CD4-positive, alpha-beta T cell (primary cell): ENCODE results near the gene RAD51B. TPM values are rescaled to one million over a fixed set of nuclear protein-coding genes. Genes with fewer than 3 reads are reported as not detected.

ENCODE experiments used
- ATAC-seq: fragments of 200-7000 bp; cut with Tn5 transposase; one replicate; pipeline ENCODE4 v1.10.0; 2022; ENCODE audit warnings: mild to moderate bottlenecking; ENCODE audit not compliant: poor library complexity
- CTCF ChIA-PET: fragments of 350-600 bp; sonication (Branson Sonifier 250); formaldehyde crosslinking; loops from one replicate; lab custom pipeline; 2021; ENCODE audit warnings: antibody characterized with exemption, inconsistent platforms; lab: Charles Lee
- POLR2A ChIA-PET: fragments of 350-600 bp; sonication (Branson Sonifier 250); formaldehyde crosslinking; loops from one replicate; lab custom pipeline; 2021; ENCODE audit warnings: antibody characterized with exemption, inconsistent platforms; lab: Charles Lee
- DNase-seq, 14 experiments: peaks; one replicate each; pipeline ENCODE4 v3.0.0-alpha.2; 2013 to 2020; ENCODE audit warnings: mixed read lengths in 2 of 14
- H3K27ac ChIP-seq, 2 donors: one replicate each; pipeline versions ENCODE4 v1.5.1 to v1.7.0; 2013; ENCODE audit warnings: low read length in 2 of 2, low read depth in 1 of 2, mild to moderate bottlenecking in 1 of 2
- H3K27me3 ChIP-seq, 2 experiments: 1 replicate in 1 of 2; 2 replicates in 1 of 2; pipeline versions ENCODE4 v1.6.1 to v1.7.0; 2013; ENCODE audit warnings: low read length in 2 of 2, control low read depth in 1 of 2, mild to moderate bottlenecking in 1 of 2, moderate library complexity in 1 of 2; ENCODE audit not compliant: insufficient read depth in 2 of 2, control insufficient read depth in 1 of 2
- H3K36me3 ChIP-seq: one replicate; pipeline ENCODE4 v1.6.1; 2013; ENCODE audit warnings: low read length, control low read depth; ENCODE audit not compliant: insufficient read depth
- H3K4me1 ChIP-seq: one replicate; pipeline ENCODE4 v1.6.1; 2013; ENCODE audit warnings: low read length, control low read depth; ENCODE audit not compliant: insufficient read depth
- H3K4me3 ChIP-seq: one replicate; pipeline ENCODE4 v1.5.1; 2013; ENCODE audit warnings: mild to moderate bottlenecking, low read length, moderate library complexity
- H3K9me3 ChIP-seq, 2 experiments: 1 replicate in 1 of 2; 2 replicates in 1 of 2; pipeline versions ENCODE4 v1.6.1 to v1.7.0; 2013; ENCODE audit warnings: low read length in 2 of 2, mild to moderate bottlenecking in 2 of 2, control low read depth in 1 of 2, moderate library complexity in 1 of 2; ENCODE audit not compliant: control insufficient read depth in 1 of 2, insufficient read depth in 1 of 2
- H3K27ac Mint-ChIP-seq: one replicate; pipeline ENCODE4 v1.8.0; 2020; ENCODE audit warnings: mixed read lengths
- H3K27me3 Mint-ChIP-seq: one replicate; pipeline ENCODE4 v1.8.0; 2021; ENCODE audit warnings: mixed read lengths
- H3K36me3 Mint-ChIP-seq: one replicate; pipeline ENCODE4 v1.8.0; 2021; ENCODE audit warnings: low read depth, mixed read lengths
- H3K4me1 Mint-ChIP-seq: one replicate; pipeline ENCODE4 v1.8.0; 2021; ENCODE audit warnings: low read depth, mixed read lengths
- H3K4me3 Mint-ChIP-seq: one replicate; pipeline ENCODE4 v1.8.0; 2020; ENCODE audit warnings: mild to moderate bottlenecking, mixed read lengths
- H3K9me3 Mint-ChIP-seq: one replicate; pipeline ENCODE4 v1.8.0; 2020; ENCODE audit warnings: mixed read lengths
- CTCF ChIP-seq: fragments of 200-600 bp; IDR thresholded peaks from one replicate; pipeline ENCODE4 v1.8.0; 2022; ENCODE audit warnings: antibody characterized with exemption, mild to moderate bottlenecking
- intact Hi-C, 2 experiments: fragments of 100-400 bp; cut with DNase I in 1 of 2; cut with micrococcal nuclease in 1 of 2; formaldehyde crosslinking; loops; one replicate each; pipeline versions ENCODE4 v1.15.1 to v1.9.0; 2023 to 2025; cut with DNase I, micrococcal nuclease
- total RNA-seq, 174 experiments: library from RNA in 2 of 174; stranded (reverse) in 2 of 174; gene quantifications; one replicate each; pipeline ENCODE4 v1.2.3 and lab custom pipeline; 2021 to 2026

The RAD51B gene
- total RNA-seq, 2 experiments from 2014 or later: 18.4 to 20.0 TPM

GRCh38 chr14:68621400-68622365 is 802.1 kb downstream of the RAD51B start:
- Mint-ChIP-seq H3K4me1 (peaks cover under 1% of the 10 kb centered on the region), H3K4me3 (no peak overlapping the region), H3K27me3 (no peaks in the 10 kb centered on the region), H3K27ac (no peak overlapping the region), H3K36me3 (peaks cover 14% of the 10 kb centered on the region), H3K9me3 (peaks cover 12% of the 10 kb centered on the region)
- ChIA-PET CTCF (no interaction called here), POLR2A (no interaction called here)
- TF ChIP-seq CTCF: no peak
- Histone ChIP-seq H3K27ac (no peak overlapping the region), H3K4me1 (no peaks in the 10 kb centered on the region), H3K4me3 (no peak overlapping the region), H3K27me3 (no peaks in the 10 kb centered on the region), H3K36me3 (no peaks in the 10 kb centered on the region), H3K9me3 (peaks cover 0 to 15% of the 10 kb centered on the region in 2 experiments)
- ATAC-seq (no peak), DNase-seq (no peak)
- intact Hi-C loops: loop anchor here in 1 of 2 experiments (10.0 kb wide), 1 partner anchor 63 kb away; no protein-coding TSS in a partner anchor

- Mint-ChIP-seq H3K27me3 (no peaks in the 10 kb centered on the region), H3K9me3 (peaks cover 5% of the 10 kb centered on the region), H3K4me3 (no peak overlapping the region), H3K36me3 (peaks cover 9% of the 10 kb centered on the region), H3K27ac (no peak overlapping the region), H3K4me1 (peaks cover 10% of the 10 kb centered on the region)
- no peak for TF ChIP-seq CTCF
- peaks cover 0 to 3% of the 10 kb centered on the region in 2 experiments for H3K9me3 ChIP-seq
- H3K36me3 ChIP-seq: no peaks in the 10 kb centered on the region
- ATAC-seq (no peak), DNase-seq (no peak)
- no peak overlapping the region for H3K27ac ChIP-seq
- intact Hi-C loops: loop anchor here in 1 of 2 experiments (10.0 kb wide), 1 partner anchor 62 kb away; no protein-coding TSS in a partner anchor
- H3K27me3 ChIP-seq: no peaks in the 10 kb centered on the region
- no peak overlapping the region for H3K4me3 ChIP-seq
- peaks cover 2% of the 10 kb centered on the region for H3K4me1 ChIP-seq
- CTCF ChIA-PET: no interaction called here
- POLR2A ChIA-PET: interaction anchor here (0.6 kb wide), 1 partner anchor 23 kb away, joined by 3 read pairs; no protein-coding TSS in a partner anchor
Observed at GRCh38 chr14:68622856-68623255, 803.3 kb downstream of the RAD51B start.

DNA sequence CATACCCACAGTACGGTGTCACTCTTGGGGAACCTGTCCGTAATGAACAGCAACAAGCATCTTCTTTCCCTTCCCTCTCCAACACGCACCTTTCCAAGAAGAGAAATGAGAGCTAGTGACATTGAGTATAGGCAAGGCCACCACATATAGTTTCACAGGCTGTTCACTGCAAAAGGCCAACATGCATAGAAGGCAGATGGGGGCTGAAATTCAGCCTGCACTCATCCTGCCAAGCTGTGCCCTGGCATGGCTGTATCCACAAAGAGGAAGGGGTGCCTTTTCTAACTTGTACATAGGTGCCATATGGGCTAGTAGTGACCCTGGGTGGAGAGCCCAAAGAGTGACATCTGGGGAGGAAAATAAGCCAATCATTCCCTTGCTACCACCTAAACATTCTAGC is 803.7 kb downstream of the RAD51B start:
- DNase-seq (no peak), ATAC-seq (no peak)
- POLR2A ChIA-PET: interaction anchor here (0.6 kb wide), 1 partner anchor 22 kb away, joined by 3 read pairs; no protein-coding TSS in a partner anchor
- H3K4me1 Mint-ChIP-seq: peaks cover 14% of the 10 kb centered on the region
- H3K9me3 Mint-ChIP-seq: peaks cover 4% of the 10 kb centered on the region
- H3K4me3 Mint-ChIP-seq: no peak overlapping the region
- intact Hi-C loops: loop anchor here in 1 of 2 experiments (10.0 kb wide), 1 partner anchor 61 kb away; no protein-coding TSS in a partner anchor
- CTCF ChIA-PET: no interaction called here
- H3K36me3 ChIP-seq: no peaks in the 10 kb centered on the region
- no peak overlapping the region for H3K4me3 ChIP-seq
- H3K9me3 ChIP-seq: no peaks in the 10 kb centered on the region
- no peak overlapping the region for H3K27ac ChIP-seq
- no peak for TF ChIP-seq CTCF
- H3K27ac Mint-ChIP-seq: no peak overlapping the region
- no peaks in the 10 kb centered on the region for H3K27me3 ChIP-seq
- peaks cover 5% of the 10 kb centered on the region for H3K4me1 ChIP-seq
- H3K36me3 Mint-ChIP-seq: peaks cover 6% of the 10 kb centered on the region
- H3K27me3 Mint-ChIP-seq: no peaks in the 10 kb centered on the region
